NCI-H345 treated with DMSO at 0.1 percent for 48 hours (cell line): ENCODE measurements around the gene SLC5A9.
"Not testable (repeated sequence)": the region's sequence is repeated elsewhere in the genome, so short reads cannot be mapped to it uniquely, and the experiment has no call there.

Experiments used
- DNase-seq: peaks from one replicate; lab custom pipeline; 2025; ENCODE audit not compliant: unreplicated experiment; lab: John Stamatoyannopoulos, UW

SLC5A9 gene

DNA sequence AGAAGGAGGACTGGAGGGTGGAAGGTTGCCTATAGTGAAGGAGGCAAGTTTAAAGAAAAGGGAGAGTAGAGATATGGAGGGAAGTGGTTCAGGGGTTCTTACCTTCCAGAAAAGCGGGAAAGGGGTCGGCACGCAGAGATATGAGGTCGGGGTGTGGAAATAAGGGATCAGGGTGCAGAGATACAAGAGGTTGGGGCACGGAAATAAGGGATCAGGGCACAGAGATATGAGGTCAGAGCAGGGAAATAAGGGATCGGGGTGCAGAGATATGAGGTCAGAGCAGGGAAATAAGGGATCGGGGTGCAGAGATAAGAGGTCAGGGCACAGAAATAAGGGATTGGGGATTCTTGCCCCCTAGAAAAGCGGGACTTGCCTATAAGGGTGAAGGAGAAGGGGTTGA lies 9.1 kb upstream of the SLC5A9 start:
- DNase-seq = not testable (repeated sequence)

DNA sequence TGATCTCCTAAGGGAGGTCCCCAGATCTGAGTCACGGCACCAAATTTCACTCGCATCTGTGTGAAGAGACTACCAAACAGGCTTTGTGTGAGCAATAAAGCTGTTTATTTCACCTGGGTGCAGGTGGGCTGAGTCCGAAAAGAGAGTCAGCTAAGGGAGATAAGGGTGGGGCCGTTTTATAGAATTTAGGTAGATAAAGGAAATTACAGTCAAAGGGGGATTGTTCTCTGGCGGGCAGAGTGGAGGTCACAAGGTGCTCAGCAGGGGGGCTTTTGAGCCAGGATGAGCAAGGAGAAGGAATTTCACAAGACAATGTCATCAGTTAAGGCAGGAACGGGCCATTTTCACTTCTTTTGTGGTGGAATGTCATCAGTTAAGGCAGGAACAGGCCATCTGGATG lies 8.2 kb upstream of the SLC5A9 start:
- DNase-seq = not testable (repeated sequence)

DNA sequence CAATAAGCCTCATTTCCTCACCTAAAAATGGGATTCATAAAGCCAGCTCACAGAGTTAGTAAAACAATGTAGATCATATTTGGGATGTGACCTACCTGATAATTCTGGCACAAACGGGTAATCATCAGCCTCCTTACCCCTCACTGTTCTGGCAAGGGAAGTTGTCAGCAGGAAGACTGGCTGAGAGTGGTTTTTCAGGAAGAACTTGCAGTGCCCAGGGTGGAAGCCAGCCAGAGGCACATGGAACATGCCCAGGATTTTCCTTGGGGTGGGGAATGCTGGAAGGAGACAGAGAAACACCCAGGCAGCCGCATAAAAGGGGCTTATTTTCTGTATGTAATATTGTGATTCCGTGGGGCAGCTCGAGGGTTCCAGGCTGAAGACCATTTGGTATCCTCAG lies 7.7 kb upstream of the SLC5A9 start:
- no peak for DNase-seq

DNA sequence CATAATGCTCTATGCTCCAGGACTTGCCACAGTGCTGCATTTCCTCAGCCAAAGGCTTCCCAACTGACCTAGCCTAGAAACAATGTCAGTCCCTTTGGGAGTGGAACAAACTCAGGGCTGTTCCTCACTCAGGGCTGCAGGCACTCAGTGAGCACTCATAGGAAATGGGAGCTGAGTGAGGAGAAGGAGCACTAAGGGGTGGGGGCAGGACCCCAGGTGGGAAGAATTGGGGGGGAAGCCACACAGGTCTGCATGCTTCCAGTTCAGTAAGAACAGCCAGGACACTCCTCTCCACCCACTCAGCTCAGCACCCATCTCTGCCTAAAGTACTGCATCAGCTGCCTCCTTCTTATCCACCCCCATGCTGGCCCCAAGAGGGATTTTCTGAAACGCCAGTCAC lies 7.3 kb upstream of the SLC5A9 start:
- no peak for DNase-seq

DNA sequence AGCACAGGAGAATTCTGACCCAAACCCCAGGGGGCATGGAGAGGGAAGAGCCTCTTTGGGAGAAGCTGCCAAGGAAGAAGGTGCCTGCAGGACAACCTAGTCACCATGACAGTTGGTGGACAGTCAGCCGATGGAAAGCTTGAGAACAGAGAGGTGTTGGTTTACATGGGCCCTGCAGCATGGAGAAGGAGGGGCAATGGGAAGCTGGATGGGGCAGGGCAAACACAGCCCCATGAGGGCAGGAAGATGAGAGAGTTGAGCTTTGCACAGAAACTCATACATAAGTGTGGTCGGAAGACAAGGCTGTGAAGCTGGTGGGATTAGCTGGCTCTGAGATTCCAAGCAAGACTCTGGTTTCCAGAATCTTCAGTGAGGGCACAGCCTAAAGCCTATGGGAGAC lies 6.6 kb upstream of the SLC5A9 start:
- DNase-seq = no peak

DNA sequence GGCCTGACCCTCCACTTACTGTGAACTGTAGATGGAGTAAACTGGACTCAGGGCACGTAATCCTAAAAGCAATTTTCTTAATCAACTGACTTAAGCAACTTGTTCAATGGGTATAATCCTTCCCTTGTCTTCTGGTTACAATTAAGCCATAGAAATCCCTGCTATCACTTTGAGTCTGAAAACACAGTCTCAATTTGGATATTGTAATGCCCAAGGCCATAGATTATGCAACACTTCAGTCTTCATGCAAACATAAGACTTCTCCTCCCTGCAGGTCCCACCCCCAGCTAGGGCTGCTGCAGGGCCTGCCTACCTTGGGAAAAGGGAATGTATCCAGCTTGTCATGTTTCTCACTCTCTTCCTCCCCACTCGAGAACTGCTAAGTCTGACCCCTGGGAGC lies 6.2 kb upstream of the SLC5A9 start:
- no peak for DNase-seq

DNA sequence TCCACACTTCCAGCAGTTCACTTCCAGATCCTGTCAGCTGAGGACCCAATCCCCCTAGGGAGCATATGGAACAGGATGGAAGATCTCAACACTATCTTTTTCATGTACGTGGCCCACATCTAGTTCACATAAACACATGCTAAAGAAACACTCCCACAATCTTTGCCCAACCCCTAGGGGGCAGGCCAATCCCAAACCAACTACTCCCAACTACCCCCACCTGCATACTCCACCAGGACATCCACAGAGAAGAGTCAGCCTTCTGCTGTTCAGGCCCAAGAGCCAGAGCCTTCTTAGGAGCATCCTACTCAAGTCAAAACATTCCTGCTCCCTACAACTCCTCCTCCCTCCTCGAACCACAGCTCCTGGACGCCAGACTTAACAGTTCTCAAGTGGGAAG lies 5.6 kb upstream of the SLC5A9 start:
- DNase-seq = no peak

DNA sequence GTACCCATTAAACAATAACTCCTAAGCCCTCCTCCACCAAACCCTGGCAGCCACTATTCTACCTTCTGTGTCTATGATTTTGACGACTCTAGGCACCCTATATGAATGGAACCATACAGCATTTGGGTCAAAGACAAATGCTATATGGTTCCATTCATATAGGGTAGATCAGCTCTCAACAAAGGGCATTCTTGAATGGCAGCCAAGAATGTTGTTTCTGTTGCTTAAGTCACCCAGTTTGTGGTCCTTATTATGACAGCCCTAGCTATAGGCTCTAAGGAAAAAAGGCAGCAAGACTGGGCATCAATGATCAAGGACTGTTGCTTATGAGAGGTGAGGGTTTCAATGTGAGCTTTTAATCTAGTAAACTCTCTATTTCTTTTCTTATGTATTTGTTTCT lies 4.7 kb upstream of the SLC5A9 start:
- no peak for DNase-seq

DNA sequence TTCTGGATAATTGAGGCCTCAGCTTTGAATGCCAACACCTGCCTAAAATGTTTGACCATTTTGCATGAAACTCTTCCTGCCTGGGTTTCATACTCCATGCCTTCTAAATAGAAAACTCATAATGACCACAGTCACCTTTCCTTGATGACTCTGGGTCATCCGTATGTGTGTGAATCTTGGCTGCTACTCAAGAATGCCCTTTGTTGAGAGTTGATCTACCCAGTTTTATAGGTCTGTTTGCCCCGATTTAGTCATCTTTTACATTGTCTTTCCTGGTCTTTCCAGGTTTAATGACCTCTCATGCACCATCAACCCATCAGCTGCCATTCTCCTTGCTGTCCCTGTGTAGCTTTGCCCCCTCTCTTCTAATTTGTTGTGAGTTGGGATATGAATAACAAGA lies 2.7 kb upstream of the SLC5A9 start:
- no peak for DNase-seq

DNA sequence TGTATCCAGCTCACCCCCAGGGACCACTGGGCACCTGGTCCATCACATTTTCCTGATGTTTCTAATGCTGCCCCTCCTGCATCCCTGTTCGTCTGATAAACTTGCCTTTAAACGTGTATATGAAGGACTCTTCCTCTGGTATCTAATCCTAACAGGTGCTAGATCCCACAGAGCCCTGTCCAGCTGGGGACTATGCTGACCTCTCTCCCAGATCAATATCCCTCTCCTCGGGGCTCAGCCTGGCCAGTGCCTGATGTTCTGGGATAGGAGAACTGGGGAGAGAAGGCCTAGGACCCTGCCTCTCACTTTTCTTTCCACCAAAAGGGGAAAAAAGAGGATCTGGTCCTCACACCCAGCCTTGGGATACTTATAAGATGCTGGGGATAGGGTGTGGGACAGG lies 1.4 kb upstream of the SLC5A9 start:
- no peak for DNase-seq

DNA sequence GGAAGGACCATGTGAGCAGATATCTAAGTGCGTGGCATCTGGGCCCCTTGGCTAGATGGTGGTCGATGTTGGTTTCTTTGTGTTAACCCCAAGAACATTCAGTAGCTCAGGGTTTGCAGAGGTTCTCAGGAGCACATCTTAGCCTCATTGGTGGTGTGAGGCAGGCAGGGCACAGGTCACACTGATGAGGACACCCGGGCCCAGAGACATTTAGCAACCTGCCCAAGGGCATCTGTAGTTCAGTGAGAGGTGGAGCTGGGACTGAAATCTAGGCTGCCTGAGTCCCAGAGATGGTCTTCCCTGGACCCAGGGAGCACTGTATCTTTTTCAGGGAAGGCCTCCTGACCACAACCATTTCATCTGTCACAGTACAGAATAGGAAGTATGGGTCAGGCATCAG lies 859 bp upstream of the SLC5A9 start:
- no peak for DNase-seq

DNA sequence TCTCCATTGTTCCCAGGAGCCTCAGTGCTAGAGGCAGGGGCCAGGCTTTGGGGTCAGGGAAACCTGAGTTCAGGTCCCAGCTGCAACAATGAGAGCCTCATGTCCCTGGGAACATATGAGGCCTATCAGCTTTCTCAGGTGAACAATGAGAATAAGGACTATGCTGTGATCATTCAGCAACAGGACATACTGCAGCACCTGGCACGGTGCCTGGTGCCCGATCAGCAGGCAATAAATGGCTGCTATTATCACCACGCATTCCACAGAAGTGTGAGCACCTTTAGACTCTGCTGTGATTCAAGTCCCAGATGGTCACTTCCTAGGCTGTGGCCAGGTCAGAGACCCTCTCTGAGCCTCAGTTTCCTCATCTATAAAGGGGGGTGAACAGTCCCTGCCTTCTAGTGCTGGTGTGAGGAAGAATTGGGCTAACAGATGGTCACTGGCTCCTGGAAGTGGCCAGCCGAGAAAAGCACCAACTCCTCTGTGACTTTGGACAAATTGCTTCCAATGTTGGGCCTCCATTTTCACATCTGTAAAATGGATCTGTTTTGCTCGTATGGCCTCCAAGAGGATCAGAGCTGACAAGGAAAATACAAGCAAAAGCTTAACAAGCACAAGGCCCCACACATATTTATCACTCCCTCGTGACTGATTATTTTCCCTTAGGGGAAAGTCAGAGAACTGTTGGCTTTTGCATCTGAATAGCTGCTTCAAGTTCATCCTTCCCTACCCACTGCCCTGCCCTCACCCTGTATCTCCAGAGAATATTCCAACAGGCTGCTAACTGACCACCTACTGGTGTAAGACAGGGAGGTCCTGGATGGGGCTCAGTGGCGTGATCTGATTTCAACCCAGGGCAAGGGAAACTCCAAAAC lies 1.1 kb downstream of the SLC5A9 start:
- DNase-seq = peak; percentile 48

DNA sequence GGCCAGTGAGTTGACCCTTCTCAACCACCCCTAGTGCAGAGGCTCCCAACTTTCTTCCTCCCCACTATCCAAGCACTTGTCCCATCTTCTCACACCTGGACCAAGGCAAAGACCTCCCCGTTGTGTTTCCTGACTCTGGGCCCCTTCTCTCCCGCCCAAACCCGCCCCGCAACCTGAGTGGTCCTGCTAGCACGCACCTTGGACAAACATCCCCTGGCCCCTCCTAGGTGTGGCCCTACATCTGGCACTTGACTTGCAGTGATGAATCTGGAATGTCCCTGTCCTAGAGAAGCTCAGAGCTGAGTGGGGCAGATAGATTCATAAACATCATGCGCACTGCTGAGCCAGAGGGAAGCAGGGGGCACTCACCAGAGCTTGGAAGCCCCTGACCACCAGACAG lies 2.3 kb downstream of the SLC5A9 start:
- no peak for DNase-seq

DNA sequence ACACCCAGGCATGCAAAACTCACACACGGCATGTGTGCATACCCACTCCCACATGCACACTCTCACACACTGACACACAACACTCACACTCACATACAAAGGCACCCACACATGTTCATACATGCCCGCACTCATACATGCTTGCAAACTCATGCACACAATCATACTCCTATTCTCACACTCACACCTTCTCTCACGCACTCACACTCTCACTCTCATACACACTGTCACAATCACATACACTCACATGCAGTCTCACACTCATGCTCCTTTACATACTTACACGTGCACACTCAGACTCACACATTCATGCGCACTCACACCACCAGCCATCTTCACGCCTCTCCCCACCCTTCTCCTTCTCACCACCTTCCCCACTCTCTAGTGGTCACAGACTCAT lies 3.1 kb downstream of the SLC5A9 start:
- DNase-seq = no peak

DNA sequence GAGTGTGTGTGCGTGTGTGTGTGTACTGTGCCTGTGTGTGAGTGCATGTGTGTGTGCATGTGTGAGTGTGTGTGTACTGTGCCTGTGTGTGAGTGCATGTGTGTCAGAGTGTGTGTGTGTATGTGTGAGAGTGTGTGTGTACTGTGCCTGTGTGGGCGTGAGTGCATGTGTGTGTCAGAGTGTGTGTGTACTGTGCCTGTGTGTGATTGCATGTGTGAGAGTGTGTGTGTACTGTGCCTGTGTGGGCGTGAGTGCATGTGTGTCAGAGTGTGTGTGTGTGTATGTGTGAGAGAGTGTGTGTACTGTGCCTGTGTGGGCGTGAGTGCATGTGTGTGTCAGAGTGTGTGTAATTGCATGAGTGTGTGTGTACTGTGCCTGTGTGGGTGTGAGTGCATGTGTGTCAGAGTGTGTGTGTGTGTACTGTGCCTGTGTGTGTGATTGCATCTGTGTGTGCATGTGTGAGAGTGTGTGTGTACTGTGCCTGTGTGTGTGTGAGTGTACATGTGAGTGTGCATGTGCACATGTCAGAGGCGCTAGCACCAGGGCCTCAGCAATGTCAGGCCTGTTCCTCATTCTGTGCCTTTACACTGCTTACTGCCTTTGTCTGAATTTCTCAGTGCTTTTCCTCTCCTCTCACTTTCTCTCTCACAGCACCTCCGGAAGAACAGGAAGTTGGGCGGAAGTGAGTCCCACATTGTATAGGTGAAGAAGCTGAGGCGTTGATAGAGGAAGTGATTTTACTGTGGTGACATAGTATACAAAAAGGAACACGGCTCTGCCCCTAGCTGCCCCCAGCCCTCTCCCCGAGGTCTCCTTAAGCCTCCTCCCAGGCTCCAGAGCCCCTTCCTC lies 4.9 kb downstream of the SLC5A9 start:
- no peak for DNase-seq

DNA sequence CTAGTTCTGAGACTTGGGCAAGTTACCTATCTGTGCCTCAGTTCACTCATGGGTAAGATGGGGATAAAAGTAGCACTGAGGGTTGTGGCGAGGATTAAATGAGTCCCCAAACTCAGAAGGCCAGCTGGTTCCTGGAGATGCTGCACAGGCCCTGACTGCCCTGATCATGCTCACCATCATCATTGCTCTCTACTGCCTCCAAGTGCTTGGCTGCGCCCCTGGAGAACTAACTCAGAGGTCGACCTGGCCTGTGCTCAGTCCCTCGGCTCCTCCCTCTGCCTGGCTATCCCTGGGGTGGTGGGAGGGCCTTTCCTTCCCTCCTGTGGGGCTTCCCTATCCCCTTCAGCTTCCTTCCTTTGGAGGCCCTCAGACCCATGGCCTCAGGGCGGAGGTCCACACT lies 5.6 kb downstream of the SLC5A9 start:
- no peak for DNase-seq

DNA sequence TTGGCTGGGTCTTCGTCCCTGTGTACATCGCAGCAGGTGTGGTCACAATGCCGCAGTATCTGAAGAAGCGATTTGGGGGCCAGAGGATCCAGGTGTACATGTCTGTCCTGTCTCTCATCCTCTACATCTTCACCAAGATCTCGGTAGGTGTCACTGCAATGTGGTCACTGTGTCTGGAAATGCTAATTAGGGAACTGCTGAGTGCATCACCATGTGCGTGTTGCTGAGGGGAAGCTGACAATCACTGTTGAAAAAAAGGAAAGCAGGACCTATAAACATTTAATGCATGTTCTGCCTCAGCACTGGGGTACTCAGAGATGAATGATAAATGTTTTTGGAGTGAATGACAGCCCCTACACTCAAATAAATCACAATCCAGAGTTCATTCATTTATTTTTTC lies 6.8 kb downstream of the SLC5A9 start:
- DNase-seq = no peak

DNA sequence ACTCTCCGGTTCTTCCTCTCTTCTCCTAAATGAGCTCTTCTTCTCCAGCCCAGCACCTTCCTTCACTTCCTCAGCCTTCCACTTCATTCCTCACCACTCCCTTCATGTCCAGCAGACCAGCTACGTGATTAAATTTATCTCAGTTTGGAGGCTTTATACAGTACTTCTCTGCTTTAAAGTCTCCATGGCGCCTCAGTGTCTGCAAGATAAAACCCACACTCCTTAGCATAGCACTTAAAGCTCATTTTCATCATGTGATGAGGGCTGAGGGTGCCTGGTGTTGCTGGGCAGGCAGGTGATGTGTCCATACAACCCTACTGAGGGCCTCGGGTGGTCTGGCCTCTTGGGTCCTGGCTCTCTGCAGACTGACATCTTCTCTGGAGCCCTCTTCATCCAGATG lies 7.7 kb downstream of the SLC5A9 start:
- DNase-seq = no peak

DNA sequence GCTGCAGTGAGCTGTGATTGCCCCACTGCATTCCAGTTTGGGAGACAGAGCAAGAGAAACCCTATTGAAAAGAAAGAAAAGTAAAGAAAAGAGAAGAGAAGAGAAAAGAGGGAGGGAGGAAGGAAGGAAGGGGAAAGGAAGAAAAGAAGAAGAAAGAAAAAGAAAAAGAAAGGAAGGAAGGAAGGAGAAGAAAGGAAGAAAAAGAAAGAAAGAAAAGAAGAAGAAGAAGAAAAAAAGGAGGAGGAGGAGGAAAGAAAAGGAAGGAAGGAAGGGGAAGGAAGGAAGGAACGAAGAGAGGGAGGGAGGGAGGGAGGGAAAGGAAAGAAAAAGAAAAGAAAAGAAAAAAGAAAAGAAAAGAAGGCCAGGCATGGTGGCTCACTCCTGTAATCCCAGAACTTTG lies 10.2 kb downstream of the SLC5A9 start:
- DNase-seq = no peak

DNA sequence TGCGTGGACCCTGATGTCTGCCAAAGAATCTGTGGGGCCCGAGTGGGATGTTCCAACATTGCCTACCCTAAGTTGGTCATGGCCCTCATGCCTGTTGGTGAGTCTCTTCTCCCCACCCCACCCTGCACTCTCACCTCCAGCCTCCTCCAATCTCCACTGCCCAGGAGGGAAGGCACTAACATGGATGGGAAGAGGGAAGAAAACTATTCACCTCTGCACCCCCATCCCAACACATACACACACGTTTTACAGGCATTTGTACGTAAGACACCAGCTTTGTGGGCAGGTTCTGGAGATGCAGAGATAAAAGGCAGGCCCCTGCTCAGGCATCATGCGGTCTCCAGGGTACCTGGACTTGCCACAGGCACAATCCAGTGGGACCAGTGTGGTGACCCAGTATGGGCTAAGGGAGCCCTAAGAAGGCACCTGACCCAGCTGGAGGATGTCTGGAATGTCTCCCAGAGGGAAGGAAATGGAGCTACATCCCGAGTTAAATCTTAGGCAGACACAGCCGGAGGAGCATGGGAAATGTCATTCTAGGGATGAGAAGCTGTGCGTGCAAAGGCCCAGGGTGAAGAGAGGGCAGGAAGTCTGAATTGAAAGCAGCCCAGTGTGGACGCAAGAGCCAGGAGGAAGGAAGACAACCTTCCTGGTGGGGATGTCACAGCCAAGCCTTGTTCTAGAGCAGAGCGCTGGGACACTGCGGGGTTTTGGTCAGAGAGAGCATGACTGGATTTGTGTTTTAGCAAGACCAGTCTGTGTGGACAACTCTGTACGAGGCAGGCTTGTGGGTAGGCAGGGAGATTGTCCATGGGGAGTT lies 11.4 kb downstream of the SLC5A9 start:
- DNase-seq = no peak

DNA sequence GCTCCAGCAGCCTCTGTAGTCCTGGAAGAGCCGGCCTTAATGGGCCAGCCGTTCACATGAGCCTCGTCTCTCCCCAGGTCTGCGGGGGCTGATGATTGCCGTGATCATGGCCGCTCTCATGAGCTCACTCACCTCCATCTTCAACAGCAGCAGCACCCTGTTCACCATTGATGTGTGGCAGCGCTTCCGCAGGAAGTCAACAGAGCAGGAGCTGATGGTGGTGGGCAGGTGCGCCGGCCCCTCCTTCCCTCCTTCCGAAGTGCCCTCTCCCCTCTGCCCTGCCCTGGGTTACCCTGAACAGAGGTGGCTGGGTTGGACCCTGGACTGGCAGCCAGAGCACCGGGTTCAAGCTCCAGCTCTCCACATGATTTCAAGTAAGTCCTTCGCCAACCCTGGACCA lies 13.1 kb downstream of the SLC5A9 start:
- DNase-seq = no peak
